ENCODE measurements around the gene GTF3C4. TPM values are rescaled to one million over a fixed set of nuclear protein-coding genes. Genes with fewer than 3 reads are reported as not detected.

Gene GTF3C4
- total and polyA plus RNA-seq, 10 of the 15 experiments (the other 5 are each of a cell fraction or from before 2014, with no cell fraction given): 3.2 to 18.9 (median 8.2) TPM

- no peak for DNase-seq (ENCODE audit: low read depth, low spot score)
- CTCF ChIA-PET: no interaction called here
- POLR2A ChIA-PET: no interaction called here
- intact Hi-C loops (cut with micrococcal nuclease; ENCODE audit: unreplicated experiment): no loop called here
- ATAC-seq: no peak
- no peak overlapping the region for H3K27ac ChIP-seq (ENCODE audit: control insufficient read depth, insufficient read depth)
- H4K20me1 ChIP-seq (ENCODE audit: control insufficient read depth, insufficient read depth): no peaks in the 10 kb centered on the region
- no peaks in the 10 kb centered on the region for H3K27me3 ChIP-seq (replicated peaks in 1 of 2; ENCODE audit: control insufficient read depth in 2 of 2, insufficient read depth in 2 of 2, low read length in 1 of 2)
- WGBS (ENCODE audit: insufficient coverage, insufficient replicate concordance, low lambda C conversion rate, missing lambda C conversion rate): 65% methylated on average over 2 of the region's 2 CpGs
- no peaks in the 10 kb centered on the region for H3K9me3 ChIP-seq (replicated peaks; ENCODE audit: control insufficient read depth, insufficient read depth, low read length)
- H3K36me3 ChIP-seq (ENCODE audit: control insufficient read depth in 2 of 2, insufficient read depth in 2 of 2, low read length in 1 of 2): peaks cover 17 to 48% of the 10 kb centered on the region in 2 experiments
- in situ Hi-C loops (cut with MboI): no loop called here
- H3K4me2 ChIP-seq (ENCODE audit: control insufficient read depth, insufficient read depth): no peak overlapping the region
- no peaks in the 10 kb centered on the region for H3K79me2 ChIP-seq (ENCODE audit: control insufficient read depth, insufficient read depth, low read length)
- H3K4me1 ChIP-seq (ENCODE audit: control insufficient read depth, insufficient read depth, low read length): no peaks in the 10 kb centered on the region
- RAD21 ChIA-PET (ENCODE audit: unreplicated experiment): no interaction called here
- BruUV-seq (replicated peaks): no TSS peak
- TF ChIP-seq MTA2 (IDR thresholded peaks at IDR 0.05; ENCODE audit: low read depth) (no peak), KLF5 (IDR thresholded peaks at IDR 0.05; ENCODE audit: partially characterized antibody) (no peak), HDGF (IDR thresholded peaks at IDR 0.05) (no peak), ZBTB11 (CRISPR knock-in tag; IDR thresholded peaks at IDR 0.05) (no peak), ZNF622 (IDR thresholded peaks at IDR 0.05) (no peak), ZBTB4 (CRISPR knock-in tag; IDR thresholded peaks at IDR 0.05) (no peak), NR2F1 (conservative IDR thresholded peaks at IDR 0.05) (no peak), CHD2 (IDR thresholded peaks at IDR 0.05; ENCODE audit: borderline replicate concordance, low read depth, low read length) (no peak)
- no peak overlapping the region for H3K4me3 ChIP-seq
- H3K9ac ChIP-seq (ENCODE audit: control insufficient read depth, insufficient read depth, low read length): no peak overlapping the region
- SMC1A ChIA-PET (ENCODE audit: uncharacterized antibody, unreplicated experiment): no interaction called here
- FAIRE-seq: no peak
- no peak overlapping the region for H2AFZ ChIP-seq (ENCODE audit: control insufficient read depth, low read depth, low read length)
These were observed 22.5 kb upstream of the GTF3C4 start for GRCh38 chr9:132647806-132648205.
